Measurements from ENCODE around the gene NPSR1. TPM values are rescaled to one million over a fixed set of nuclear protein-coding genes. Genes with fewer than 3 reads are reported as not detected.

Gene NPSR1
- total and polyA plus RNA-seq, 8 donors = not detected

DNA sequence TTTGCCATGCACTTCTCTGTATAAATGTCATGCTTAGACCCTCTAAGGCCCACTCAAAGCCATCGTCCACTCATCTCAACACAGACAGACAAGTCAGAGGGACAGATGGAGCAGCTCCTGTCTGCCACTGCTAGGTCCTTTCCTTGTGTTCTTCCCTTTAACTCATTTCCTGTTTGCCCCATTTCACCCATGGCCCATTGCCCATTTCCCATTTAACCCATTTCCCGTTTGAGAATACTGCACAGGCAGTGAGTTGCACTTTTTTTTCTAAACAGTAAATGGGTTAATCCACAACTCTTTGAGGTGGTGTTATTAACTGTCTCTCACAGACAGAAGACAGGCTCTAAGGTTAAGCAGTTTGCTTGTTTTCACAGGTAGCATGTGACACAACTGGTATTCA lies 179.3 kb downstream of the NPSR1 start:
- WGBS, 2 donors = 40 to 41% methylated on average over 2 of the region's 2 CpGs
- TF ChIP-seq, protein P1, sequence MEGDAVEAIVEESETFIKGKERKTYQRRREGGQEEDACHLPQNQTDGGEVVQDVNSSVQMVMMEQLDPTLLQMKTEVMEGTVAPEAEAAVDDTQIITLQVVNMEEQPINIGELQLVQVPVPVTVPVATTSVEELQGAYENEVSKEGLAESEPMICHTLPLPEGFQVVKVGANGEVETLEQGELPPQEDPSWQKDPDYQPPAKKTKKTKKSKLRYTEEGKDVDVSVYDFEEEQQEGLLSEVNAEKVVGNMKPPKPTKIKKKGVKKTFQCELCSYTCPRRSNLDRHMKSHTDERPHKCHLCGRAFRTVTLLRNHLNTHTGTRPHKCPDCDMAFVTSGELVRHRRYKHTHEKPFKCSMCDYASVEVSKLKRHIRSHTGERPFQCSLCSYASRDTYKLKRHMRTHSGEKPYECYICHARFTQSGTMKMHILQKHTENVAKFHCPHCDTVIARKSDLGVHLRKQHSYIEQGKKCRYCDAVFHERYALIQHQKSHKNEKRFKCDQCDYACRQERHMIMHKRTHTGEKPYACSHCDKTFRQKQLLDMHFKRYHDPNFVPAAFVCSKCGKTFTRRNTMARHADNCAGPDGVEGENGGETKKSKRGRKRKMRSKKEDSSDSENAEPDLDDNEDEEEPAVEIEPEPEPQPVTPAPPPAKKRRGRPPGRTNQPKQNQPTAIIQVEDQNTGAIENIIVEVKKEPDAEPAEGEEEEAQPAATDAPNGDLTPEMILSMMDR (IDR thresholded peaks at IDR 0.05) = no peak
- intact Hi-C loops (cut with DNase I) = loop anchor here in 1 of 3 donors (10.0 kb wide), 1 partner anchor 153 kb away; no protein-coding TSS in a partner anchor
- ATAC-seq (peak in 1 of 4 donors; percentile 13), FAIRE-seq (no peak), DNase-seq (no peak)
- Histone ChIP-seq H3K36me3 (no peaks in the 10 kb centered on the region), H3K4me3 (no peak overlapping the region), H3K27ac (no peak overlapping the region), H3K4me1 (no peaks in the 10 kb centered on the region), H3K27me3 (no peaks in the 10 kb centered on the region), H3K9me3 (no peaks in the 10 kb centered on the region)

DNA sequence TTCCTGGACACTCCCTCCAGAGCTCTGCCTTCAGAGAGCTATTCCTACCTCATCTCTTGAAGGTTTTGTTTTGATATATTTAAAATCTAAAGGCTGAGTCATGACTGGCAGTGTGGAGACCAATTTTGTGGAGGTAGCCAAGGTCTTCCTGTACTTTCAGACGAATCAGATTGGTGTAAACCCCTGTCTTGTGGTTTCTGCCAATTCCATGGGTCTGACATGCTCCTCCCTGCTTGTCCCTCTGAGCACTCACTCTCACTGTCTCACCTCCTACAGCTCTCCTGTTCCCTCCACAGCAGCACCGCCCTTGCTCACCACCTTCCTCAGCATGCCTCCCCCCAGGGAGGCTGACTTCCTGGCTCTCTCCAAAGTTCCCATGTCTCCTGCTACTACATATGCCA lies 179.8 kb downstream of the NPSR1 start:
- intact Hi-C loops (cut with DNase I) = loop anchor here in 1 of 3 donors (10.0 kb wide), 1 partner anchor 153 kb away; no protein-coding TSS in a partner anchor
- FAIRE-seq (no peak), DNase-seq (no peak), ATAC-seq (peak in 2 of 4 donors; percentile 12 to 31)
- TF ChIP-seq, protein P1 (IDR thresholded peaks at IDR 0.05) = no peak
- Histone ChIP-seq H3K9me3 (no peaks in the 10 kb centered on the region), H3K36me3 (no peaks in the 10 kb centered on the region), H3K27me3 (no peaks in the 10 kb centered on the region), H3K4me1 (no peaks in the 10 kb centered on the region), H3K27ac (no peak overlapping the region), H3K4me3 (no peak overlapping the region)
- 50 to 54% methylated on average over 2 of the region's 2 CpGs for WGBS, 2 donors

DNA sequence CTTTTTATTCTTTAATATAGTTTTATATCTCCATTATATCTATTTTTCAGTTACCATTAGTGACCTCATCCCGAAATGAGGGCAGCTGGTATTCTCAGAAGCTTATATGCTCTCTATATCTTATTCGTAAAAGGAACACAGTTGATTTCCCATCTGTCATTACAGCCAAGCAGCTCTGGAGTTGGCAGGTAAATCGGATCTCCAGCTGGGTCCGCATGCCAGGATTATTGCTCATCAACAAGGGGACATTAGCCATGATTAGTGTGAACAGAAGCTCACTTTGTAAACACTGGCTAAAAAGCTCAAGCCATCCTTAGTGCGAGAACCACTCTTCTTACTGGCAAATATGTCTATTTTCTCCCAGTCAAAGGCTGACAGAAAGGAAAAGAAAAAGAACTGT lies 180.3 kb downstream of the NPSR1 start:
- TF ChIP-seq, protein P1 (IDR thresholded peaks at IDR 0.05) = no peak
- 55 to 58% methylated on average over 5 of the region's 5 CpGs for WGBS, 2 donors
- Histone ChIP-seq H3K36me3 (no peaks in the 10 kb centered on the region), H3K27me3 (no peaks in the 10 kb centered on the region), H3K4me1 (no peaks in the 10 kb centered on the region), H3K9me3 (no peaks in the 10 kb centered on the region), H3K4me3 (no peak overlapping the region), H3K27ac (no peak overlapping the region)
- peak in 2 of 4 donors; percentile 64 to 76 for ATAC-seq
- no peak for FAIRE-seq
- intact Hi-C loops (cut with DNase I) = loop anchor here in 1 of 3 donors (10.0 kb wide), 1 partner anchor 154 kb away; no protein-coding TSS in a partner anchor
- no peak for DNase-seq

DNA sequence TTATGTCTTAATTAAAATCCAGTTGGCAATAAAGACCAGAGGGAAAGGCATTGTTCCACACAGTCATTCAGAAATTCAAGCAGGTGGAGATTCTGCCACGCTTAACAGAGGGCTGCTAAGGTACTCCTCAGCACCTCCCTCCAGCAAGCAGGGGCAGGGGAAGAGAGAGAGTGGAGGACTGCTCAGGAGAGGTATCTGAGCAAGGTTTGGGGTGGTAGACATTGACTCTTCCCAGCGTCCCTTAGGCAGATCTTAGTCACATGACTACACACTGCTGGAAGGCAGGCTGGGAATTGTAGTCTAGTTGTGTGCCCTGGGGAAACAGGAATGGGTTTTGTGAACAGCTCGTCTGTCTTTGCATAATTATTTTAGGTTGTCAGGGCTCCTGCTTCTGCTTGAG lies 181.6 kb downstream of the NPSR1 start:
- no peaks in the 10 kb centered on the region for H3K4me1 ChIP-seq
- ATAC-seq (no peak), DNase-seq (no peak), FAIRE-seq (no peak)
- WGBS, 2 donors = 52 to 65% methylated on average over 3 of the region's 3 CpGs
- TF ChIP-seq, protein P1 (IDR thresholded peaks at IDR 0.05) = no peak
- no peak overlapping the region for H3K4me3 ChIP-seq
- H3K36me3 ChIP-seq = no peaks in the 10 kb centered on the region
- H3K9me3 ChIP-seq = no peaks in the 10 kb centered on the region
- no peaks in the 10 kb centered on the region for H3K27me3 ChIP-seq
- intact Hi-C loops (cut with DNase I) = loop anchor here in 2 of 3 donors (10.0 kb wide), 2 partner anchors 65 to 155 kb away; no protein-coding TSS in a partner anchor
- no peak overlapping the region for H3K27ac ChIP-seq

DNA sequence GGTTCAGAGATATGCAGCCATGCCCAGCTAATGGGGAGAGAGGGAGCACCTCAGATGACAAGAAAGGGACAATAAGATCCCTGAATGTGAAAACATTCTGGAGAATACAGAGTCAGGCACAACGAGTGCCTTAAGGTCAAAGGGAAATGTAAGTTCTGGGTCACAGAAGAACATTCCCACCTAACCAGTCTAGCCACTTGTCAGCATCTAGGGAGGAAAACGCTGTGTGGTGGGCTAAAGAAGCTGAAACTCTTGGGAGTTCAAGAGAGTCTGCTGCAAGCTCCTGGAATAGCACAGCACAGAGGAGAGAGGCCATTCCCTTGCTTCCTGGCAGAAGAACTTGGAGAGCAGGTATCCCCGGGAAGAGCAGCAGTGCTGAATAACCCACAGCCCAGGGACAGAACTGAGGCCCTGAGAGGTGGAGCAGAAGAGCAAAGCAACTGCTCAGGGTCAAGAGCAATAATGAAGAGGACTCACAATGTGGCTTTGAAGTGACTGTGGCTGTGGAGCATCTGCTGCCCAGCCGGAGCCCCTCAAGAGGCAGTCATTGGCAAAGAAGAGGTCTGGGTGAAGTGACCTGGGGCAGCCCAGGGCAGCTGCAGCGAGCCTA lies 182.3 kb downstream of the NPSR1 start:
- WGBS, 2 donors = 45 to 46% methylated on average over 5 of the region's 5 CpGs

More for the DNA sequence above, 182.3 kb downstream of the NPSR1 start:
- no peak for FAIRE-seq
- no peak for DNase-seq
- Histone ChIP-seq H3K36me3 (no peaks in the 10 kb centered on the region), H3K9me3 (no peaks in the 10 kb centered on the region), H3K27me3 (no peaks in the 10 kb centered on the region), H3K4me1 (no peaks in the 10 kb centered on the region), H3K4me3 (no peak overlapping the region), H3K27ac (no peak overlapping the region)
- intact Hi-C loops (cut with DNase I) = loop anchor here in 1 of 3 donors (10.0 kb wide), 1 partner anchor 65 kb away; no protein-coding TSS in a partner anchor
- ATAC-seq = no peak
- TF ChIP-seq, protein P1 (IDR thresholded peaks at IDR 0.05) = no peak
